Kidney capillary endothelial cell (primary cell): ENCODE measurements around the gene CCDC30.
"Not testable (repeated sequence)": the region's sequence is repeated elsewhere in the genome, so short reads cannot be mapped to it uniquely, and the experiment has no call there.

ENCODE experiments used
- DNase-seq: peaks from one replicate; pipeline ENCODE4 v3.0.0-alpha.2; 2018; ENCODE audit warnings: low spot score

Gene CCDC30

DNA sequence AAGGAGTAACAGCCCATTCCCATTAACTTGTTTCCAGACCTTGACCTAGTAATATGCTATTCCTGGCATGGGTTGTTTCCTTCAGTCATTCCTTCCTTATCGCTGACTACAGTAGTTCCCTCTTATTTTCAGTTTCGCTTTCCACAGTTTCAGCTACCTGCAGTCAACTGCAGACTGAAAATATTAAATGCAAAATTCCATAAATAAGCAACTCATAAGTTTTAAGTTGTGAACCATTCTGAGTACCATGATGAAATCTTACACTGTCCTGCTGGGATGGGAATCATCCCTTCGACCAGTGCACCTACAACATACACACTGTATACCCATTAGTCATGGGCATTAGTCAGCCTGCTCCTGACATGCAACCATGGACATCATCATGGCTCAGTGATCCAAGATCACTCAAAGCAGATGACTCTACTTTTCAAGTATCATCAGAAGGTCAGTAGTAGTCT lies 66.7 kb downstream of the CCDC30 start:
- DNase-seq, result peak; percentile 2

DNA sequence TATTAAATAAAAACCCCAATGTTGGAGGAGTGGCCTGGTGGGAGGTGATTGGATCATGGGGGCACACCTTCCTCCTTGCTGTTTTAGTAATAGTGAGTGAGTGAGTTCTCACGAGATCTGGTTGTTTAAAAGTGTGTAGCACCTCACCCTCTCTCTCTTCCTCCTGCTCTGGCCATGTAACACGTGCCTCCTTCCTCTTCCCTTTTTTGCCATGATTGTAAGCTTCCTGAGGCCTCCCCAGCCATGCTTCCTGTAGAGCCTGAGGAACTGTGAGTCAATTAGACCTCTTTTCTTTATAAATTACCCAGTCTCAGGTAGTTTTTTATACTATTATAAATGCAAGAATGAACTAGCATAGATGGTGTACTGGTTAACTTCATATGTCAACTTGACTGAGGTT lies 68.0 kb downstream of the CCDC30 start:
- DNase-seq, result no peak

DNA sequence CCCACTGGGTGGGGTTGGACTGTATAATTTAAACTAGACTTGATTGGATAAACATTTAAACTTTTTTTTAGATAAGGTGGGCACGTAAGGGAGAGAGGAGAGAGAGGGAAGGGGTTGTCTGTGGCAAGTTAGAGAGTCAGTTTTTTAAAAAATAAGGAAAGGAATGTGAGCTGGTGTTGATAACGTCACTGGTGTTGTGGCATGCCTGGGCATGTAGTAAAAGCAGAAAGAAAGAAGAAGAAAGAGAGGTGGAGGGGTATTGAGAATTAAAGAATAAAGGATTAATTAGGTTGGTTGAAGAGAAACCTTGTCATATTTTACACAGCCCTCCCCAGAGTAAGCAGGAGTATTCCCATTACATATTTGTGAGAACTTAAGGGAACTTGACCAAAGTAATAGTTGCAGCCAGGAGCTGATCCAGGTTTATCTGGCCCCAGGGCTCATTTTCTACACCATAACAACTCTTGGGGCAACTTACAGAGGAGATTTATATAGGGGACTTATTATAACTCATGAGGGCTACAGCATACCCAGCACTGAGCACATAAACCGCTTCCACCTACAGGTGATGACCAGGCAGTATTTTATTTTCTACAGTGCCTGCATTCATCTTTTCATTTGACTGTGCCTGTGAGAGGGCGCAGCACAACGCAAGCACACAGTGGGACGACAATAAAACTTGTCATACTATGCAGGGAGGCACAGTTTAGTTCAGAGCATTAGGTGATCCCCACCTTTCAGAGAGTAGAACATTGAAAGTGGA lies 70.2 kb downstream of the CCDC30 start:
- no peak for DNase-seq

DNA sequence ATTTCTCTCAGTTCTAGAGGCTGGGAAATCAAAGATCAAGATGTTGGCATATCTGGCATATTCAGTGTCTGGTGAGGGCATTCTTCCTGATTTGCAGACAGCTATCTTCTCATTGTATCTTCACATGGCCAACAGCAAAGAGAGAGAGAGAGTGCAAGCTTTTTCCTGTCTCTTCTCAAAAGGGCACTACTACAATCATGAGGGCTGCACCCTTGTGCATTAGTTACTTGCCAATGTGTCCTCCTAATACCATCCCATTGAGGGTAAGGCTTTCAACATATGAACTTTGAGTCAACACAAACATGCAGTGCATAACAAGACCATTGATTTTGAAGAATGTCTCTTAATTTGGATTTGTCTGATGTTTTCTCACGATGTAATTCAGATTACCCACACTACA lies 78.0 kb downstream of the CCDC30 start:
- no peak for DNase-seq

DNA sequence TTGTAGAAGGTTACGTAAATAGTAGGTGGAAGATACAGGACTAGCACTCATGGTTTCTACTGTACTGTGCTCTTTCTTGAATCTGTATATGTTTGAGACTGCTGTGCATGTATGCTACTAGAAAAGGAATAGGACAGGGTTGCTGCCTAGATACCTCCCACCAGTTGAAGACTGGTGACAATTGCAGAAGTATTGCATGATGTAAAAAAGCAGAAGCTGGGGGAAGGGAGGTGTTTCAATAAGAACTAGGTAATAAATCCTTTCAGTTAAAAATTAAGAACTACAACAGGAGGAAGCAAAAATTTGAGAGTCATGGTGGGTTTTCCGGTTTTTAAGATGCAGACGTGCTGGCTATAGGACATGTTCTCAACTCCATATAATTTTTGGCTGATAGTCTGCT lies 88.1 kb downstream of the CCDC30 start:
- DNase-seq, result no peak

DNA sequence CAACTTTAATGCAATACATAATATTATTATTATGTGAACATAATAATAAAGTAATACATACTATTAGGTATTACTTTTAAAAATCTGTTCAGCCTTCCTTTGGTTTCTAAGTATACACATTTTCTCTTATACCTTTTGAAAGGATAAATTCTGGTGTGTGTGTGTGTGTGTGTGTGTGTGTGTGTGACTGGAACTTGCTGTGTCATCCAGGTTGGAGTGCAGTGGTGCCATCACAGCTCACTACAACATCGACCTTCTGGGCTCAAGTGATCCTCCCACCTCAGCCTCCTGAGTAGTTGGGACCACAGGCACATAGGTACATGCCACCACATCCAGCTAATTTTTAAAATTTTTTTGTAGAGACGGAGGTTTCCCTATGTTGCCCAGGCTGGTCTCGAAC lies 88.5 kb downstream of the CCDC30 start:
- no peak for DNase-seq

DNA sequence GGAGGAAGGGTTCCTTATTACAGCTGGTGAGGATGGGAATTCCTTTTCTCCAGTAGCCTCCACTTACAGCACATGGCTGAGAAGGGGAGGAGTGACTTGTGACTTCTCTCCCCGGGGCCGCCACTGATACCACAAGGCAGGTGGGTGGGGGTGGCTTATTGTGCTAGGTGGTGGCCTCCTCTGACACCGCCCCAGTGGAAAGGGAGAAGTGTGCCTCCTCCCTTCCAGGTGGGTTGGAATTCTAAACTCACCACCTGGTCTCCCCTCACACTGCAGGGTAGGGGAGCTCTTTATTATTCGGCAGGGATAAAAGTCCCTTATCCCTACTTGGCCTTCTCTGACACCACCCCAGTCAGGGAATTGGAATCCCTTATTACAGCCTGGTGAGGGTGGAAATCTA lies 89.5 kb downstream of the CCDC30 start:
- no peak for DNase-seq

DNA sequence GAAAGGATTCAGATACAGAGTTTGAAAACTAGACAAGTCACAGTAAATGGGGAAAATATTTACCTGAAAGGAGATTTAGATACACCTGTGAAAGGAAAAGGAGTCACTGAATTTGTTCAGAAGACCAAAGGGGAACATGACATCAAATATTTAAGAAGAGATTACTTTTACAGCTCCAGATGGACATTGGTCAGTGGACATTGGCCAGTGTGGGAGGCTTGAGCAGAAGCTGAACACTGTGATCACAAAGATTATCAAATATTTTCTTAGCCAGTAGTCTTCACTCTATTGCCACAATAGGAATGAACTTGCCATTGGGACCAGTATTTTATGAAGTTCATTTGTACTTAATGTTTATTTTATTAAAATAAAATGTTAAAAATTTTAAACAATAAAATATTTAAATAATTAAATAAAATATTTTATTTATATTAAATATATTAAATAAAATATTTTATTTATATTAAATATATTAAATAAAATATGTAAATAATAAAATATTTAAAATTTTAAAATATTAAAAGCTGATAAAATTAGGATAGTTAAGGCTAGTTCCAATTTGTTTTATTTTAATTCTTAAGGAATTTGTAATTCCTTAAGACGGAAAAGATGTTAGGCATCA lies 94.3 kb downstream of the CCDC30 start:
- no peak for DNase-seq

DNA sequence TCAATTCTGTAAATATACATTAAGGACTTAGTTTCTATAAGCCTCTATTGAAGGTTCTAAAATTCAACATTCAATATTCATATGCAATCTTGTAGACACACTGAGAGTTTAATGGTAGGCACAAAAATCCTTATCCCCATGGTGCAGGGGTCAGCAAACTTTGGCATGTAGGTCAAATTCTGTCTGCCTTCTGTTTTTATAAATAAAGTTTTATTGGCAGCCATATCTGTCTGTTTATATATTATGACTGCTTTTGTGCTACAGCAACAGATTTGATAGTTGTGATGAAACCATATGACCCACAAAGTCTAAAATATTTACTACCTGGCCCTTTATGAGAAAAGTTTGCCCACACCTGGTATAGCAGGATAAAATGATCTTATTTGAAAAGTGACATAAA lies 104.0 kb downstream of the CCDC30 start:
- DNase-seq, result no peak

DNA sequence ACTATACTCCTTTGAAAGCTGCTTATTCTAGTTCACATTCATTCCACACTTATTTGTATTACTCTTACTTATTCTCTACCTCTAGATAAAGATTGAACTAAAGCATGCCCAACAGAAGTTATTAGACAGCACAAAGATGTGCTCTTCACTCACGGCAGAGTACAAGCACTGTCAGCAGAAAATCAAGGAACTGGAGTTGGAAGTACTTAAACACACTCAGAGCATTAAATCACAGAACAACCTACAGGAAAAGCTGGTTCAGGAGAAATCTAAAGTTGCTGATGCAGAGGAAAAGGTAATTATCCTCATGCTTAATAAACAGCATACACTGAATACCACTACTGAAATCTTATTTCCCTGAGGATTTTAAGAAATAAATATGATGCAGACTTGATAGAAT lies 113.8 kb downstream of the CCDC30 start:
- DNase-seq, result no peak

DNA sequence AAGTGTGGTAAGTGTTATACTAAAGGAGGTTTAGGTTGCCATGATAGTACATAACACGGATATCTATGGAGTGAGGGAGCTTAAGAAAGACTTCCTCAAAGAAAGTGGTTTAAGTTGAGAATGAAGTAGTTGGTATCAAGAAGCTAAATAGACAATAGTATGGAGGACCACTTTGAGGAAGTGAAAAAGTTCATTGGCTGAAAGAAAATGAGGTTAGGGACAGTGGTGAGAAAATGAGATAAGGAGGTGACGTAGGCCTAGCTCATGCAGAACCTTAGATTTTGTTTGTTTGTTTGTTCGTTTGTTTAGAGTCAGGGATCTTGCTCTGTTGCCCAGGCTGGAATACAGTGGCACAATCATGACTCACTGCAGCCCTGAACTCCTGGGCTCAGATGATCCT lies 122.9 kb downstream of the CCDC30 start:
- no peak for DNase-seq

DNA sequence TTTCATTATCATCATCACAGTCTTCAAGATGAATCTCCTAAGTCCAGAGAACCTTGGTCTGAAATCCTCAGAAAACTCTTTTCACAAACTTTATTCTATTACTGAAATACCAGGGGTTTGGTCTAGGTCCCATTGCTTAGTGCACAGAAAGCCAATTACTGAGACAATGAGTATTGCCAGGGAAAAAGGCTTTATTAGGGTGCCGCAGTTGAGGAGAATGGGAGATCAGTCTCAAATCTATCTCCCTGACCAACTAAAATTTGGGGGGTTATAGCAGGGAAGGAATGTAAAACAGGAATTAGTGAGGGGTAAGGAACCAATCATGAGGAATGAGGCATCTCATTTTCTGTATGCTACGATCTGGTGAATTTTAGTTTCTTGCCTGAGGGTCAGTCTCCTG lies 124.7 kb downstream of the CCDC30 start:
- no peak for DNase-seq

DNA sequence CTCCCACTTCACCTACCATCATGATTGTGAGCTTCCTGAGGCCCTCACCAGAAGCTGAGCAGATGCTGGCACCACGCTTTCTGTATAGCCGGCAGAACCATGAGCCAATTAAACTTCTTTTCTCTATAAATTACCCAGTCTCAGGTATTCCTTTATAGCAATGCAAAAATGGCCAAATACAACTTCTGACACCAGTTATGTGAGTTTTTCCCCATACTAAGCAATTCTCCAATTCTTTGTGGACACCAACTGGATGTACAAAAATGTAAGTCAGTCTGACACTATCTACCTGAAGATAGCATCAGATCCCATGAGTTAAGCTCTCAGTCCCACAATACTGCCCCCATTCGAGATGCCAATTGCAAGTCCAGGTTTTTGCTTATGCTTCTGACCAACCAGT lies 129.7 kb downstream of the CCDC30 start:
- DNase-seq, result no peak

DNA sequence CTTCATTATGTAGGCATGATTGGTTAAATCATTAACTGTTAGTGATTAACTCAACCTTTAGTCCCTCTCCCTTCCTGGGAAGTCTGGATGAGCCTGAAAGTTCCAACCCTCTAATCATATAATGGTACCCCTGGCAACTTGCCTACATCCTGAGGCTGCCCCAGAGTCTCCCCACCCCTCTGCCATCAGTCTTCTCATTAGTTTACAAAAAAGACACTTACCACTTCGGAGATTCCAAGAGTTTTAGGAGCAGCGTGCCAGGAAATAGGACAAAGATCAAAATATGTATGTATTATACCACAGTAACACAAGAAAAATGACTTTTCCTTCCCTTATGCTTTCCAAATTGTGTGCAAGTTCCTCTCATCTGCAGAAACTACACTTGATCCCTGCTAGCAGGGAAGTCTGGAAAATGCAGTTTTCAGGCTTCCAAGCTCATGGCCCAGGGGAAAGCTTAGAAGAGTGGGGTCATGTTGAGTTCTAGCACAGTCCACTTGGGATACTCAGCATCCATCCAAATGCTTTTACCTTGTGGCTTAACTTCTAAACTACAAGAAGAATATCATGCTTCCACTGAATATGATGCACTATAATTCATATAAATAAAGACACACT lies 130.5 kb downstream of the CCDC30 start:
- DNase-seq, result no peak

DNA sequence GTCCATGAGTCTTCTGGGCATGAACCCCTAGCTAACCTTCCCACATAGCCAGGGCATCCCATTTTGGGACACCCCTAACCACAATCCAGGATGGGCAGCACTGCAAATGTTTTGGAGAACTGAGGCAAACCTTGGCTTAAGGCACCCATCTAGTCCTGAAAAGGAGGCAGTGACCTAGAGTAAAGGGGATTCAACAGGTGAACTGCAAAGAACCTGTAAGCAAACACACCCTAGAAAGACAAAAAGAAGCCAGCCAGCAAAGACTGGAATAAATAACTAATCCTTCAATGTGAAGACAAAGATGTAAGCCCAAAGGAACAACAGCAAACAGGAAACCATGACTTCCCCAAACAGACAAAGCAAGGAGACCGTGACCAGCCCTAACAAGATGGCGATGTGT lies 138.4 kb downstream of the CCDC30 start:
- no peak for DNase-seq

DNA sequence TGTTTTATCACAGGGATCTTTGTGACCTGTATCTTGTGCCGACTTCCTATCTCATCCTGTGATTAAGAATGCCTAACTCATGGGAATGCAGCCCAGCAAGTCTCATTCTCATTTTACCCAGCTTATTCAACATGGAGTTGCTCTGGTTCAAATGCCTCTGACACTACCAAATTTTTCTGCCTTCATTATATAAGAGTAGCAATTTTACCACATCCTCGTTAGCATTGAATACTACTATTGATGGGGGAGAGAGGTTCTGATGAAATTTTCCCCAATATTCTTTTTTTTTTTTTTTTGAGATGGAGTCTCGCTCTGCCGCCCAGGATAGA lies 150.7 kb downstream of the CCDC30 start:
- DNase-seq, result no peak

DNA sequence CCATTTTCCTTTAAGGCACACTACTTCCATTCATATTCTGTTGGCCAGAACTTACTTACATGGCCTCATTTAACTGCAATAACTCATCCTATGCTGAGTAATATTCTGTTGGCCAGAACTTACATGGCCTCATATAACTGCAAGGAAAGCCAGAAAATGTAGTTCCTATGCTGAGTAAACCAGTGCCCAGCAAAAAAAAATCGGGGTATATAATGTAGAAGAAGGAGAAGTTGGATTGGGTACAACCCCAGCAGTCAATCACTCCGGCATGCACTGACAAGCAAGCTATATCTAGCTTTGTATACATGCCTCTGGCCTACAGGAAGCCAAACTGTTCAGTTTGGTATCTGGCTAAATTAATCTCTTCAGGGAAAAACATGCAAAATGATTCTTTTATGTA lies 155.8 kb downstream of the CCDC30 start:
- DNase-seq, result no peak

DNA sequence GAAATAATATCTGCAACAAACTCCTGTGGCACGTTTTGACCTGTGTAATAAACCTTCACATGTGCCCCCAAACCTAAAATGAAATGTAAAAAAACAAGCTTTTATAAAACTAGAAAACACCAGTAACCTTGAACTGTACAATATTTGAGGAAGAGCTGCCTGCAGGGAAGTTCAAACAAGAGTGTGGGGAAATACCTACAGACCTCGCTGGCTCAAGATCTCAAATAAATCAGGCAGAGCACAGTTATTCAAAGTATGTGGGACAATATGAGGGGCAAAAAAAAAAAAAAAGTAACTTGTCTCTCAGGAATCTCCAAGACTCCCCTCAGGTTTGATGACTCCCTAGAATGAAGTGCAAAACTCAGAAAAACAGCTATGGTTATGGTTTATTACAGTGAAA lies 157.2 kb downstream of the CCDC30 start:
- DNase-seq, result no peak

DNA sequence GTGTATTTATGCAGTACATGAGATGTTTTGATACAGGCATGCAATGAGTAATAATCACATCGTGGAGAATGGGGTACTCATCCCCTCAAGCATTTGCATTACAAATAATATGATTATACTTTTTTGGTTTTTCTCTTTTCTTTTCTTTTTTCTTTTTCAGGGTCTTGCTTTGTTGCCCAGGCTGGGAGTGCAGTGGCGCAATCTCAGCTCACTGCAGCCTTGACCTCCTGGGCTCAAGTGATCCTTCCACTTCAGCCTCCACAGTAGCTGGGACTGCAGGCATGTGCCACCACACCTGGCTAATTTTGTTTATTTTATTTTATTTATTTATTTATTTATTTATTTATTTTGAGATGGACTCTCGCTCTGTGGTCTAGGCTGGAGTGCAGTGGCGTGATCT lies 158.1 kb downstream of the CCDC30 start:
- not testable (repeated sequence) for DNase-seq

DNA sequence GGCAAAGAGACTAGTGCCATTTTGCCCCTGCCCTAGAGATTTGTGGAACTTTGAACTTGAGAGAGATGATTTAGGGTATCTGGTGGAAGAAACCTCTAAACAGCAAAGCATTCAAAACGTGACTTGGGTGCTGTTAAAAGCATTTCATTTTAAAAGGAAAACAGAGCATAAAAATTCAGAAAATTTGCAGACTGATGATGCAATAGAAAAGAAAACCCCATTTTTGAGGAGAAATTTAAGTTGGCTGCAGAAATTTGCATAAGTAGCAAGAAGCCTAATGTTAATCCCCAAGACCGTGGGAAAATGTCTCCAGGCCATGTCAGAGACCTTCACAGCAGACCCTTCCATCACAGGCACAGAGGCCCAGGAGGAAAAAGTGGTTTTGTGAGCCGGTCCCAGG lies 164.1 kb downstream of the CCDC30 start:
- not testable (repeated sequence) for DNase-seq

DNA sequence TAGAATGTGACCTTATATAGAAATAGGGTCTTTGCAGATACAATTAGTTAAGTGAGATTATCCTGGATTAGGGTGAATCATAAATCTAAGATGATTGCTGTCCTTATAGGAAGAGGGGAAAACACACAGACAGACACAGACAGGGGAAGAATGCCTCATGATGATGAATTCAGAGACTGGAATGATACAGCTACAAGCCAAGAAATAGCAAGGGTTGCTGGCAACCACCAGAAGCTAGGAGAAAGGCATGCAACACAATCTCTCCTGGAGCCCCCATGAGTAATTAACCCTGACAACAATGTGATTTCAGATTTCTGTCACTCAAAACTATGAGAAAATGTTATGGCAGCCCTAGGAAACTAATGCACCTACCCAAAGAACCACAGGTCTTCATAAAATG lies 176.0 kb downstream of the CCDC30 start:
- DNase-seq, result no peak

DNA sequence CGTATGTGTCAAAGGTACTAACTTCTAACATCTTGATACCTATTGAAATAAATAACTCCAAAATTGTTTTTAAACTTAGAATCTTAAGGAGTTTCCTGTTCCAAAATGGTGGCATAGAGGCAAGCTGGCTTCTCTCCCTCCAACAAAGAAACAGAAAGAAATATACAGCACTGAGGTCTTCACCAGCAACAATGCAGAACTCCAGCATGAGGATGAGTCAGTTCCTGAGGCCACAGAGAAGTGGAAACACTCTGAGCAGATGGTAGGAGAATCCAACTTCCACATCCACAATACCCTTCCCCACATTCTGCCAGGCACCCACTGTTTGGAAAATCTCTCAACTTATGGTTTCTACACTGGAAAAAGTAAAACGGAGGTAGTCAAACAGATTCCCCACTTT lies 183.0 kb downstream of the CCDC30 start:
- peak; percentile 49 for DNase-seq

DNA sequence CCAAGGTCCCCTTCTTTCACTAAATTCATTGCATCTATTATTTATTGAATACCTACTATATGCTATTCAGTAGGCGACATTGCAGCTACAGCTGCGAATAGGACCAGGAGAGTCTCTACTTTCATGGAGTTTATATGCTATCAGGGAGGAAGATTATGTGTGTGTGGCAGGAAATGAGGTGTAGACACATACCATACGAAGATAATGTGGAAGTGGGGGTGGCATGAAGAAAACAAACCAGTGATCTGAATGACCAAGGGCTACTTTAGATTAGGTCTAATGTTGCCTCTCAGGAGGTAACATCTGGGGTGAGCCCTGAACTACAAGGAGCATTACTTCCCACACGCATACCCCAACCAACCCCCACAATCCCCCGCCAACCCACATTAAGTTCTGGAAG lies 194.1 kb downstream of the CCDC30 start:
- no peak for DNase-seq
